HG03108 (cell line): ENCODE data around the gene COL27A1.

ENCODE experiments used
- ATAC-seq: cut with Tn5 transposase; IDR thresholded peaks from one replicate; pipeline ENCODE4 v1.9.1; 2021; ENCODE audit warnings: moderate library complexity; ENCODE audit not compliant: unreplicated experiment

The COL27A1 gene

GRCh38 chr9:114221706-114222465, 66.5 kb downstream of the COL27A1 start:
- ATAC-seq = no peak

GRCh38 chr9:114223564-114224246, 68.4 kb downstream of the COL27A1 start:
- ATAC-seq = no peak

GRCh38 chr9:114224247-114224610, 68.9 kb downstream of the COL27A1 start:
- ATAC-seq = no peak

GRCh38 chr9:114225561-114226212, 70.3 kb downstream of the COL27A1 start:
- ATAC-seq = no peak

GRCh38 chr9:114226246-114227055, 71.1 kb downstream of the COL27A1 start:
- no peak for ATAC-seq

GRCh38 chr9:114227288-114228015, 72.1 kb downstream of the COL27A1 start:
- no peak for ATAC-seq

GRCh38 chr9:114228016-114228808, 72.9 kb downstream of the COL27A1 start:
- ATAC-seq = no peak

- no peak for ATAC-seq
These were observed 74.0 kb downstream of the COL27A1 start for GRCh38 chr9:114229295-114229694.

- ATAC-seq = no peak
These were observed 74.7 kb downstream of the COL27A1 start for GRCh38 chr9:114230068-114230467.

GRCh38 chr9:114231273-114231672, 75.9 kb downstream of the COL27A1 start:
- no peak for ATAC-seq

GRCh38 chr9:114231719-114232449, 76.5 kb downstream of the COL27A1 start:
- ATAC-seq = no peak

GRCh38 chr9:114233491-114234185, 78.3 kb downstream of the COL27A1 start:
- no peak for ATAC-seq

- no peak for ATAC-seq
These were observed 79.8 kb downstream of the COL27A1 start for GRCh38 chr9:114235033-114235661.

GRCh38 chr9:114236391-114237138, 81.2 kb downstream of the COL27A1 start:
- no peak for ATAC-seq

- ATAC-seq = no peak
These were observed 81.9 kb downstream of the COL27A1 start for GRCh38 chr9:114237247-114237646.

GRCh38 chr9:114237781-114238180, 82.4 kb downstream of the COL27A1 start:
- no peak for ATAC-seq

- ATAC-seq = no peak
These were observed 83.1 kb downstream of the COL27A1 start for GRCh38 chr9:114238472-114238871.
